Adipose tissue (tissue), 3 donors: Measurements from ENCODE around the gene PLCD3. TPM values are rescaled to one million over a fixed set of nuclear protein-coding genes. Genes with fewer than 3 reads are reported as not detected.

Experiments
- H3K27ac ChIP-seq: one replicate; pipeline ENCODE4 v1.5.1; 2013; ENCODE audit warnings: low read depth, low read length
- WGBS, 3 donors: extraction: QIAGEN DNeasy Blood & Tissue Kit; methylation state at CpG; one replicate each; pipeline ENCODE4 v1.1.7; 2013; 5-methylcytosine and 5-hydroxymethylcytosine counted together
- polyA plus RNA-seq, 3 donors: library from polyadenylated mRNA; stranded (reverse); fragments of 200-250 nt; gene quantifications; one replicate each; pipeline ENCODE4 v1.2.3, GENCODE V29; 2013
- donor health status: healthy with polysubstance abuse.
- donor health status: Bipolar disorder and iron deficiency.
- donor health status: healthy.

PLCD3 gene
- polyA plus RNA-seq, 3 donors = 6.9 to 49.7 (median 42.4) TPM

DNA sequence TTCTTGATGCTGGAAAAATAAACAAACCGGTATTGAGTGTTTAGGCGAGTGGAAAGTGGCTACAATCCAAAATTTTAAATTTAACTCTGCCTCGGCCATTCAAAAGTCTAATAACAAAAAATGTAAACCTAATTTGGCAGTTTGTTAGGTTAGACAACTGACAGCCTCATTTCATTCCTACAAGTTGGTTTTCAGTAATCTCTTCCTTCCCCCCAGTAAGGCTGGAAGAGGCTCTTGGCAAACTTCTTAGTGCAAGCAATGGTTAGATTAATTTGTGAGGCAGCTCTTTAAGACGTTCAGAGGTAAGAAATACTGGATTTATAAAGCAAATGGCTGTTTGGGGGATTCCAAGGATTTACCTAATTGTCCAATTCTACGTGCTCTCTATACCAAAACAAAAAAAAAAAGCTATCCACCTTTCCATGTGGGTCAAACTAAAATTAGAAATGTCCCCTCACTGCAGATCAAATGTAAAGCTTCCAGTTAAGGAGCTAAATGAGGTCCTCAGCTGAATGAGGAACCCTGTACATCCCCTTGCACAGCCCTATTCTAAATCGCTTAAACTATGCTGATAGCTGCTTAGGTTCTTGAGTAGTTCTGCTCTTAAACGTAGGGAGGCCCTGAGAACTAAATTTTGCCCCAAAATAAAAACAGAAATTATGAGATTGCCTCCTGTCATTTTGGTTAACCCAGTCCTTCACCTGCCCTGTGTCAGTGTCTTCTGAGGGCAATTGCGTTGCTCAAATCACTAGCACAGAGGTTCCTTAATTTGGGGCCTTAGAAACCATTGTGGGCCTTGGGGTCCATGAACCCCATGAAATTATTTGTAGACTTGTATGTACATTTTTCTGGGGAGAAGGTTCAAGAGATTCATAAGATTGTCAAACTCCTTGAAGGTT lies 18.8 kb upstream of the PLCD3 start:
- H3K27ac ChIP-seq = no peak overlapping the region
- WGBS, 3 donors = 19 to 36% (median 29%) methylated on average over 8 of the region's 8 CpGs

DNA sequence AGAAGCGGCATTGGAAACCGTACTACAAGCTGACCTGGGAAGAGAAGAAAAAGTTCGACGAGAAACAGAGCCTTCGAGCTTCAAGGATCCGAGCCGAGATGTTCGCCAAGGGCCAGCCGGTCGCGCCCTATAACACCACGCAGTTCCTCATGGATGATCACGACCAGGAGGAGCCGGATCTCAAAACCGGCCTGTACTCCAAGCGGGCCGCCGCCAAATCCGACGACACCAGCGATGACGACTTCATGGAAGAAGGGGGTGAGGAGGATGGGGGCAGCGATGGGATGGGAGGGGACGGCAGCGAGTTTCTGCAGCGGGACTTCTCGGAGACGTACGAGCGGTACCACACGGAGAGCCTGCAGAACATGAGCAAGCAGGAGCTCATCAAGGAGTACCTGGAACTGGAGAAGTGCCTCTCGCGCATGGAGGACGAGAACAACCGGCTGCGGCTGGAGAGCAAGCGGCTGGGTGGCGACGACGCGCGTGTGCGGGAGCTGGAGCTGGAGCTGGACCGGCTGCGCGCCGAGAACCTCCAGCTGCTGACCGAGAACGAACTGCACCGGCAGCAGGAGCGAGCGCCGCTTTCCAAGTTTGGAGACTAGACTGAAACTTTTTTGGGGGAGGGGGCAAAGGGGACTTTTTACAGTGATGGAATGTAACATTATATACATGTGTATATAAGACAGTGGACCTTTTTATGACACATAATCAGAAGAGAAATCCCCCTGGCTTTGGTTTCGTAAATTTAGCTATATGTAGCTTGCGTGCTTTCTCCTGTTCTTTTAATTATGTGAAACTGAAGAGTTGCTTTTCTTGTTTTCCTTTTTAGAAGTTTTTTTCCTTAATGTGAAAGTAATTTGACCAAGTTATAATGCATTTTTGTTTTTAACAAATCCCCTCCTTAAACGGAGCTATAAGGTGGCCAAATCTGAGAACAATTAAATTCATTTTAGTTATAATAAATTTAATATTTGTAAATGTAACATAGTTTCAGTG lies 17.7 kb upstream of the PLCD3 start:
- WGBS, 3 donors = 1 to 2% (median 2%) methylated on average over 56 of the region's 56 CpGs
- peak overlapping the region; percentile 49 for H3K27ac ChIP-seq

DNA sequence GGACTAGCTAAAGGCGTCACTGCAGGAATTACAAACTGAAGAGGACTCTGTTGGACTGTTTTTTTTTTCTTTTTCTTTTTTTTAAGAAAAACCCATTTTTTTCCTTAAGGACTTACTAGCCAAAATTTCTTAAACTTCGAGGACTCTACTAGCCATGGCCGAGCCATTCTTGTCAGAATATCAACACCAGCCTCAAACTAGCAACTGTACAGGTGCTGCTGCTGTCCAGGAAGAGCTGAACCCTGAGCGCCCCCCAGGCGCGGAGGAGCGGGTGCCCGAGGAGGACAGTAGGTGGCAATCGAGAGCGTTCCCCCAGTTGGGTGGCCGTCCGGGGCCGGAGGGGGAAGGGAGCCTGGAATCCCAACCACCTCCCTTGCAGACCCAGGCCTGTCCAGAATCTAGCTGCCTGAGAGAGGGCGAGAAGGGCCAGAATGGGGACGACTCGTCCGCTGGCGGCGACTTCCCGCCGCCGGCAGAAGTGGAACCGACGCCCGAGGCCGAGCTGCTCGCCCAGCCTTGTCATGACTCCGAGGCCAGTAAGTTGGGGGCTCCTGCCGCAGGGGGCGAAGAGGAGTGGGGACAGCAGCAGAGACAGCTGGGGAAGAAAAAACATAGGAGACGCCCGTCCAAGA lies 16.8 kb upstream of the PLCD3 start:
- H3K27ac ChIP-seq = peak overlapping the region; percentile 51
- 0% methylated on average over 32 of the region's 32 CpGs for WGBS, 3 donors

DNA sequence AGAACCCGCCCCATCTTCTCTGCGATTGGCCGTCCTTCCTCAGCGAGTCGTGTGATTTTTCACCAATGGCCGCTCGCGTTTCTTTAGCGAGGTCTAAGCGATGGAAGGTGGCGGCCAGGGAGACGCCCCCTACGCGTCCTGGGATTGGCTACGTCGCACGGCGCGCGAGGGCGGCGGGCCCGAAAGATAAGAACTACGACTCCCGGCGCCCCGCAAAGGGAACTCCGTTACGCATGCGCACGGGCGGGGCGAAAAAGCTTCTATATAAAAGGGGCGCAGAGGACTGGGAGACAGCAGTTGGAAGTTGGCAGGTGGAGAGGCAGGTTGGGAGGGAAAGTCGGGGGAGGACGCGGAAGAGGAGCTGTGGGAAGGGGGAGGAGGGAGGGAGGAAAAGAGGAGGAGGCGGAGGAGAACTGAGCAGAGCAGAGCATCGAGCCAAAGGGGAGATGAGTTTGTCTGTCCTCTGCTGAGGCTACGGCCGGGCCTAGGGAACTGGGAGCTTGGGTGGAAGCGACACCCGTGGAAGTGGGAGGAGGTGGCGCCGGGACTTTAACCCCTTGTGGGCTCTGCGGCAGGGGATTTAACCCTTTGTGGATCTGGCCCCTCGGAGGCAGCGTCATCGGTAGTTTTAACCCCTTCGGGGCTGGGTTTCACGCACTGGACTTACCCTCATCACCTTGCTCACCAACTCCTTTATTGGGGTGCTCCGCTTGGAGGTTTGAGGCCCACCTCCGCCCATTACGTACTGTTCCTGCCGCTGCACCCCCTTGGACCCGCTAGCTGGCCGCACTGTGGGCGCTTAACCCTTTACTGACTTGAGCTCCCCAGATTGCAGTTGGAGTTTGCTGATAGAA lies 16.1 kb upstream of the PLCD3 start, which contains the start of gene HEXIM1:
HEXIM1 (plus strand) TSS at position 293 of the 854 bp plus-strand sequence. CDS start 716 bp downstream, outside the sequence.
- WGBS, 3 donors = 0 to 1% (median 0%) methylated on average over 57 to 58 of the region's 58 CpGs

DNA sequence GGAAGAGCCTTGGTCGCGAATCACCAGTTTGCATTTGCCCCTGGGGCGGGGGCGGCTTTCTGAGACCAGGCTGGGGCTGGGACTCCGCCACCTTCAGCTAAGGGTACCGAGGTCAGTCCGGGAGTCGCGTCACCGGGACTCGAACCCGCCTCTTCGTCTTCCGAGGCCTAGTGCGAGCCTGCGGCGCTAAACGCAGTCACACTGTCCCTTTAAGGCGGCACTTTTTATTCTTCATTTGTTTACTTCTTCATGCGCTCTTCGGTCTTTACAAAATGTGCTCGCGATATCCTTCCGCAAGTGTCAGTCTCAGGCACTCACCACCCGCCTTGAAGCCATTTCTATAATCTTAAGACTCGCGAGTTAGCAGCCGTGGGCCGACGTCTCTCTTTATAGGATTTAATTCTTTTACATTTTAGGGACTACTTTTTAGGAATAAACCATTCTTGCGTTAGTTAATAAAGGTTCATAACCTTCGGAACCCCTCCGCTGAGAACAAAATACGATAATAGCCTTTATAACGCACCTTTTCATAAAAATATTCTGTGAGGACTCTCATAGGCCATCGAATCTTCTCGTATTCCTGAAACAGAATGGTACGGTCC lies 15.4 kb upstream of the PLCD3 start:
- 0% methylated on average over 38 of the region's 38 CpGs for WGBS, 3 donors
- peak overlapping the region; percentile 80 for H3K27ac ChIP-seq

More for the DNA sequence above, 16.1 kb upstream of the PLCD3 start, which contains the start of gene HEXIM1:
- H3K27ac ChIP-seq = peak within 1 kb of the TSS; percentile 80

DNA sequence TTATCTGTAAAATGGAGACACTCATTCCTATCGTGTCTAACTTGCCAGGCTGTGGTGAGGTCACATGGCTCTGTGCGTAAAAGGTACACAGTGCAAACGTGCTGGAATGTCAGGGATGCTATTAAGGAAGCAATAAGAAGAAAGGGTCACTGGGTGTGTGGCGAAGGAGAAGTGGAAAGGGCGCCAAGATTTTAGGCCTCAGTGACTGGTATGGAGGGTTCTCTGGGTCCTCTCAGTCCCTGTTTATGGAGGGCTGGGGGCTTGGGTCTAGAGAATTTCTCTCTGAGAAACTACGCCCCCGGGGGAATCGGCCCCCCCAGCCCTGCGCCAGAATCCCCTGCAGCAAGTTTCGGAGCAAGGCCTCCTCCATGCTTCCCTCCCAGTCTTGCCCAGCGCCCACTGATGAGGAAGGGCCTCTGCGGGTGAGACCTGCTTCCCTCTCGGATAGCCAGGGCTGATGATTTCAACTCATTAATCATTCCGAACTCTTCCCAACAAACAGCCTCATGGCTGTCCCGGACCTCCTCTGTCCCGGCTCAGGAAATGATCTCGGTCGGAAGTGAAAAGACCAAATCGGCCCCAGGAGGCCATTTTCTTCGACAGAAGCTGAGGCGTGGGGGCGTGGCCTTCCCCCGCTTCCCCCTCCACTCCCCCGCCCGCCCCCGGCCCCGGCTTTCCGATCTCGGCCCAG lies 14.7 kb upstream of the PLCD3 start:
- peak overlapping the region; percentile 80 for H3K27ac ChIP-seq
- 7 to 8% (median 8%) methylated on average over 28 to 29 of the region's 29 CpGs for WGBS, 3 donors

GRCh38 chr17:45146592-45146889 lies 14.2 kb upstream of the PLCD3 start:
- H3K27ac ChIP-seq = no peak overlapping the region
- WGBS, 3 donors = 55 to 82% (median 75%) methylated on average over 4 of the region's 4 CpGs

- WGBS, 3 donors = 84 to 88% (median 85%) methylated on average over 10 of the region's 10 CpGs
- no peak overlapping the region for H3K27ac ChIP-seq
Observed at GRCh38 chr17:45146166-45146565, 13.9 kb upstream of the PLCD3 start.

DNA sequence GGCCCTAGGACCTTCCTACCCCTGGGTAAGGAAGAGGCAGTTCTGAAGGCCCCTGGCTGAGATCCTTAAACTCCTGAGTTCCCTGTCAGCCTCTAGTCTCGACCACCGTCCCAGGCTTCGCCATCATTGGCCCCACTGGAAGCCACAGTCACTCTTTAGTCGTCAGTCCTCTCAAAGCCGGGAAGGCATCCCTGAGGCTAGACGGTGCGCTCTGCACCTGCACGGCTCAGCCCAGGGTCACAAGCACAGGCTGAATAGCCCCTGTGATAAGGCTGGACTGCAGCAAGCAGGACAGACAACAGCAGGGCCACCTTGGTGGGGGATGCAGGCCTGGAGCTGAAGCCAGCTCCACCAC lies 12.7 kb upstream of the PLCD3 start:
- 47 to 76% (median 69%) methylated on average over 8 of the region's 8 CpGs for WGBS, 3 donors
- peak overlapping the region; percentile 86 for H3K27ac ChIP-seq

DNA sequence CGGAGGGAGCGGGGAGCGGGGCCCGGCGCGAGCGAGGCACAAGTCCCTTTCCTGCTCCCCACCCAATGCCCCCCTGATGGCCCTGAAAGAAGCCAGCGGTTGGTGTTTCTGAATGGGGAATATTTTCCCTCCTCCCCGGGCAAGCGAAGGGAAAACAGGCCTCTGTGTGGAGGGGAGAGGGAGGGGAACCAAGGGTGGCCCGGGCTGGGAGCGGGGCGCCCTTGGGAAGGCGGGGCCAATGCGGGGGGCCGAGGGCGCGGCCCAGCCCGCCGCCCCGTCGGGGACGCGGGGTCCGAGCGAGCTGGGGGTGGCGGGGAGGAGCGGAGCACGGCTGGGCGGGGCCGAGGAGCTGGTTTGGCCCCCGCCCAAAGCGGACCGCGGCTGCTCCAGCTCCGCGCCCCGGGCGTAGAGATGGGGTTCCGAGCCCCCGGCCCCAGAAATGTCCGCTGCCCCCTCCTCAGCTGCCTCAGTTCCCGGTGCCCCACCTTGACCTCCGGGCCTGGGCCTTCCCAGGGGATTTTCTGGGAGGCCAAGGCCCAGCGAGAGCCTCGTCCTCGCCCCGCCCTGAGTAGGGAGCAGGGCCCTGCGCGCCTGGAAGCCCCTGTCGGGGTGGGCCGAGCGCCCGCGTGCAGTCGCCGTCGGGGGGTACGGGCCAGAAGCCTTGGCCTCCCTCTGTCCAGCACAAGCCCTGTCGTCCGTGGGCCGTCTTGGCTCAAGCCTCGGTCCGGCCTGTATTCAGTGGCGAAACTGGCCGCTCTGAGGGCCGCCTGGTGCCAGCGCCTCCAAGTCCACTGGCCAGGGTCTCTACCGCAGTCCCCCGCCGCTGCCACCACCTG lies 12.1 kb upstream of the PLCD3 start:
- 10 to 19% (median 15%) methylated on average over 54 to 71 of the region's 71 CpGs for WGBS, 3 donors
- H3K27ac ChIP-seq = peak overlapping the region; percentile 86

DNA sequence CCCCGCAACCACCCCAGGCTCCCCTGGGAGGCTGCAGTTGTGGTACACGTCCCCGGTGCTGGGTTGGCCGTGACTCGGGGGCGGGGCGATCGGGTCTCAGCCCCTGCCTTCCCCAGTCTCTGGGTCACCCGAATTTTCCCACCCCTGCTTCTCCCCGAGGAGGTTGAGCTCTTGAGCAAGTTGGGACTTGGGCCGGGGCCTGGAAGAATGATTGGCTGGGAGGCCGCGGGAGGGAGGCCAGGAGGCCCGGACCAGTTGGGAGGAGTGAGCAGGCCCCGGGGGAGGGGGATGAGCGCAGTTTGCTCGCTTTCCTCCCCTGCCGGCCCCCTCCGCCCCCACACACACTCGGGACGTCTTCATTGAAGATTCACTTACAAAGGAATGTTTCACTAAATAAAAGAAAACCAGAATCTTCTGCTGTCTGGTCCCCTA lies 11.5 kb upstream of the PLCD3 start:
- WGBS, 3 donors = 2 to 28% (median 9%) methylated on average over 21 of the region's 21 CpGs
- H3K27ac ChIP-seq = peak overlapping the region; percentile 86

GRCh38 chr17:45143094-45143670 lies 10.9 kb upstream of the PLCD3 start:
- H3K27ac ChIP-seq = no peak overlapping the region
- 63 to 83% (median 70%) methylated on average over 13 of the region's 13 CpGs for WGBS, 3 donors

DNA sequence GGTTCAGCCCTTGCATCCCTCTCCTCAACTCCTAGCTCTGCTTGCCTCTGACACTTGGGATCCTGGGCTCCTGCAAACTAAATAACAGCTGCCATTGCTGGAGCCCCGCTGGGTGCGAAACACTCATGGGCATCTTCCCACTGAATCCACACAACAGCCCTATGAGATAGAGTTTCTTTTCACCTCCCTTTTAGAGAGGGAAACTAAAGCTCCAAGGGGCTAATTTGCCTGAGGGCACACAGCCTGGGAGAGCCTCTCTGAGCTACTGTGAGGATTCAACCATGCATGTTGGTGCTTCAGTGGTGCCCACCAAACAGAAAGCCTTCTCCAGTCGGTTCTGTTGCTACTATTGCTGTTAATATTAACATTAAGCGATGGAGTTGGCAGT lies 7.2 kb upstream of the PLCD3 start:
- 83 to 88% (median 87%) methylated on average over 4 of the region's 4 CpGs for WGBS, 3 donors
- H3K27ac ChIP-seq = no peak overlapping the region

GRCh38 chr17:45138911-45139532 lies 6.7 kb upstream of the PLCD3 start:
- no peak overlapping the region for H3K27ac ChIP-seq
- 89 to 92% (median 90%) methylated on average over 12 to 14 of the region's 14 CpGs for WGBS, 3 donors

- WGBS, 3 donors = 69 to 88% (median 87%) methylated on average over 11 of the region's 11 CpGs
- no peak overlapping the region for H3K27ac ChIP-seq
Observed at GRCh38 chr17:45137561-45138305, 5.4 kb upstream of the PLCD3 start.
